ENCODE data around the gene PIK3R5. TPM values are rescaled to one million over a fixed set of nuclear protein-coding genes. Genes with fewer than 3 reads are reported as not detected.

The PIK3R5 gene
- total and polyA plus RNA-seq, 2 donors from 2014 or later: 0.45 to 19.1 TPM

DNA sequence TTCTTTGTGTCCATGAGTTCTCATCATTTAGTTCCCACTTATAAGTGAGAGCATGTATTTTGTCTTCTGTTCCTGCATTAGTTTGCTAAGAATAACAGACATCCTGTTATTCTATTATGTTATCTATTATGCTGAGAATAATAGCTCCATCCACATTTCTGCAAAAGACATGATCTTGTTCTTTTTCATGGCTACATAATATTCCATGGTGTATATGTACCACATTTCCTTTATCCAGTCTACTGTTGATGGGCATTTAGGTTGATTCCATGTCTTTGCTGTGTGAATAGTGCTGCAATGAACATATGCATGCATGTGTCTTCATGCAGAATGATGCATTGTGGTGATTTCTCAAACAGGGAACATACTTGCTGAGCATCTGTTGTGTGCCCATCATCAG is 21.4 kb downstream of the PIK3R5 start:
- TF ChIP-seq, protein P1, sequence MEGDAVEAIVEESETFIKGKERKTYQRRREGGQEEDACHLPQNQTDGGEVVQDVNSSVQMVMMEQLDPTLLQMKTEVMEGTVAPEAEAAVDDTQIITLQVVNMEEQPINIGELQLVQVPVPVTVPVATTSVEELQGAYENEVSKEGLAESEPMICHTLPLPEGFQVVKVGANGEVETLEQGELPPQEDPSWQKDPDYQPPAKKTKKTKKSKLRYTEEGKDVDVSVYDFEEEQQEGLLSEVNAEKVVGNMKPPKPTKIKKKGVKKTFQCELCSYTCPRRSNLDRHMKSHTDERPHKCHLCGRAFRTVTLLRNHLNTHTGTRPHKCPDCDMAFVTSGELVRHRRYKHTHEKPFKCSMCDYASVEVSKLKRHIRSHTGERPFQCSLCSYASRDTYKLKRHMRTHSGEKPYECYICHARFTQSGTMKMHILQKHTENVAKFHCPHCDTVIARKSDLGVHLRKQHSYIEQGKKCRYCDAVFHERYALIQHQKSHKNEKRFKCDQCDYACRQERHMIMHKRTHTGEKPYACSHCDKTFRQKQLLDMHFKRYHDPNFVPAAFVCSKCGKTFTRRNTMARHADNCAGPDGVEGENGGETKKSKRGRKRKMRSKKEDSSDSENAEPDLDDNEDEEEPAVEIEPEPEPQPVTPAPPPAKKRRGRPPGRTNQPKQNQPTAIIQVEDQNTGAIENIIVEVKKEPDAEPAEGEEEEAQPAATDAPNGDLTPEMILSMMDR (IDR thresholded peaks at IDR 0.05; ENCODE audit: borderline replicate concordance, extremely low read depth, insufficient read depth): no peak
- no peak for FAIRE-seq

DNA sequence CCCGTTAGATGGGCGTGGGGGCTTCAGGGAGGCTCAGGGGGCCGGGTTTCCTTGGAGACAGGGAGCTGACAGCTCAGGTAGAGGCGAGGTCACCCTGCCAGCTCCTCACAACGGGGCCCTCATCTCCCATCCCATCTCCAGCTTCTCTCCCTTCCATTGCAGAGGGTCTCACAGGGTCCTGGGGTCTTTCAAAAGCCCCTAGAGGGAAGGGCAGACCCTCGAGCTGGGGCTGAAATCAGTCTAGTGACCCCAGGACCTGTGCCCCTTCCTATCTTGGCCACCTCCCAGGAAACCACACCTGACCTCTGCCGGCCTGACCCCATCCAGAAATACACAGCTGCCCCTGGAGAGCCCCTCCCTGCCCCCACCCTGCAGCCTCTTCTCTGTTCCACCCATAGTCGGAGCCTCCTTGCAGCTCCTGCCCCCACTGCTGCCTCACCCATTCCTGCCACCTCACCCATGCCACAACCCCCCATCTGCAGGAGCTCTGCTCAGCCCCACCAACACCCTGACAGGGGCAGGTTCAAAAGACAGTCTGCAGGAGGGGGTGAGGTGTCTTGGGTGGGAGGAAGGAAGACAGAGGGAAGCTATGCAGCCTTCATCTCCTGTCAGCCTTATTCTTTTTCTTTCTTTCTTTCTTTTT is 23.4 kb downstream of the PIK3R5 start:
- Histone ChIP-seq H3K36me3 (ENCODE audit: control insufficient read depth in 2 of 3, insufficient read depth in 3 of 3, low read length in 3 of 3) (no peaks in the 10 kb centered on the region), H3K4me1 (ENCODE audit: control insufficient read depth in 2 of 3, insufficient read depth in 2 of 3, low read depth in 1 of 3, low read length in 3 of 3) (no peaks in the 10 kb centered on the region), H3K27ac (ENCODE audit: low read depth in 2 of 2, low read length in 2 of 2) (no peak overlapping the region), H3K4me3 (ENCODE audit: low read length in 3 of 3) (no peak overlapping the region), H3K27me3 (ENCODE audit: control insufficient read depth, insufficient read depth, low read length) (no peaks in the 10 kb centered on the region), H3K9me3 (ENCODE audit: control insufficient read depth in 2 of 3, insufficient read depth in 1 of 3, low read length in 3 of 3) (peaks cover 0 to 5% (median 0%) of the 10 kb centered on the region in 3 donors), H3K9ac (ENCODE audit: low read length in 3 of 3) (no peak overlapping the region)
- intact Hi-C loops (cut with DNase I): no loop called here
- TF ChIP-seq, protein P1 (IDR thresholded peaks at IDR 0.05; ENCODE audit: borderline replicate concordance, extremely low read depth, insufficient read depth): no peak
- FAIRE-seq: no peak
- no peak for DNase-seq

More for the DNA sequence above, 21.4 kb downstream of the PIK3R5 start:
- Histone ChIP-seq H3K4me3 (ENCODE audit: low read length in 3 of 3) (no peak overlapping the region), H3K4me1 (ENCODE audit: control insufficient read depth in 2 of 3, insufficient read depth in 2 of 3, low read depth in 1 of 3, low read length in 3 of 3) (no peaks in the 10 kb centered on the region), H3K9ac (ENCODE audit: low read length in 3 of 3) (no peak overlapping the region), H3K27ac (ENCODE audit: low read depth in 2 of 2, low read length in 2 of 2) (no peak overlapping the region), H3K36me3 (ENCODE audit: control insufficient read depth in 2 of 3, insufficient read depth in 3 of 3, low read length in 3 of 3) (no peaks in the 10 kb centered on the region), H3K9me3 (ENCODE audit: control insufficient read depth in 2 of 3, insufficient read depth in 1 of 3, low read length in 3 of 3) (peaks cover 0 to 5% (median 0%) of the 10 kb centered on the region in 3 donors), H3K27me3 (ENCODE audit: control insufficient read depth, insufficient read depth, low read length) (no peaks in the 10 kb centered on the region)
- intact Hi-C loops (cut with DNase I): no loop called here
- DNase-seq: no peak

DNA sequence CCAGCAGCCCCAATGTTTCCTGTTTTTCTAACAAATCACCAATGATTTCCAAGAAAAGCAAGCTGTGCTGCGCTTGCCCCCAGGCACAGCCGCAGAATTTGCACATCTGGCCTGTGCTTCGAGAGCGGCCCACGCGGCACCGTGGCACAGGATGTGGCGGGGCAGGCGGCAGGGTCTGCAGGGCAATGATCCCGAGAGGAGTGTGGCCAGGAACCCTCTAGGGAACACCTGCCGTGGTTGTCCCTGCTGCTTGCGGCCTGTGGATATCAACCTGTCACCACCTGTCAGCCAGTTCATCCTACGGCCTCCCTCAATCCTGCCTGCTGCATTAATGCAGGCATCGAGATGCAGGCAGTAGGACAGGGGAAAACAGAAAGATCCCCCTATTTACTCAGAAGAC is 24.0 kb downstream of the PIK3R5 start:
- H3K27ac ChIP-seq (ENCODE audit: low read depth in 2 of 2, low read length in 2 of 2): no peak overlapping the region
- no peak for FAIRE-seq
- DNase-seq: no peak
- no peak overlapping the region for H3K9ac ChIP-seq (ENCODE audit: low read length in 3 of 3)
- no peaks in the 10 kb centered on the region for H3K4me1 ChIP-seq (ENCODE audit: control insufficient read depth in 2 of 3, insufficient read depth in 2 of 3, low read depth in 1 of 3, low read length in 3 of 3)
- H3K9me3 ChIP-seq (ENCODE audit: control insufficient read depth in 2 of 3, insufficient read depth in 1 of 3, low read length in 3 of 3): peaks cover 0 to 5% (median 0%) of the 10 kb centered on the region in 3 donors
- H3K4me3 ChIP-seq (ENCODE audit: low read length in 3 of 3): no peak overlapping the region
- TF ChIP-seq, protein P1 (IDR thresholded peaks at IDR 0.05; ENCODE audit: borderline replicate concordance, extremely low read depth, insufficient read depth): no peak
- no peaks in the 10 kb centered on the region for H3K36me3 ChIP-seq (ENCODE audit: control insufficient read depth in 2 of 3, insufficient read depth in 3 of 3, low read length in 3 of 3)
- intact Hi-C loops (cut with DNase I): no loop called here
- no peaks in the 10 kb centered on the region for H3K27me3 ChIP-seq (ENCODE audit: control insufficient read depth, insufficient read depth, low read length)
